CD4-positive, alpha-beta T cell (primary cell): ENCODE results near the gene AGFG2. TPM values are rescaled to one million over a fixed set of nuclear protein-coding genes. Genes with fewer than 3 reads are reported as not detected.
A peak's percentile ranks its signal among the peaks of the same experiment; 100 is the strongest.

Source experiments
- ATAC-seq: fragments of 200-7000 bp; cut with Tn5 transposase; one replicate; pipeline ENCODE4 v1.10.0; 2022; ENCODE audit warnings: mild to moderate bottlenecking; ENCODE audit not compliant: poor library complexity
- CTCF ChIA-PET: fragments of 350-600 bp; sonication (Branson Sonifier 250); formaldehyde crosslinking; loops from one replicate; lab custom pipeline; 2021; ENCODE audit warnings: antibody characterized with exemption, inconsistent platforms; lab: Charles Lee
- POLR2A ChIA-PET: fragments of 350-600 bp; sonication (Branson Sonifier 250); formaldehyde crosslinking; loops from one replicate; lab custom pipeline; 2021; ENCODE audit warnings: antibody characterized with exemption, inconsistent platforms; lab: Charles Lee
- DNase-seq, 14 experiments: peaks; one replicate each; pipeline ENCODE4 v3.0.0-alpha.2; 2013 to 2020; ENCODE audit warnings: mixed read lengths in 2 of 14
- H3K27ac ChIP-seq, 2 donors: one replicate each; pipeline versions ENCODE4 v1.5.1 to v1.7.0; 2013; ENCODE audit warnings: low read length in 2 of 2, low read depth in 1 of 2, mild to moderate bottlenecking in 1 of 2
- H3K27me3 ChIP-seq, 2 experiments: 1 replicate in 1 of 2; 2 replicates in 1 of 2; pipeline versions ENCODE4 v1.6.1 to v1.7.0; 2013; ENCODE audit warnings: low read length in 2 of 2, control low read depth in 1 of 2, mild to moderate bottlenecking in 1 of 2, moderate library complexity in 1 of 2; ENCODE audit not compliant: insufficient read depth in 2 of 2, control insufficient read depth in 1 of 2
- H3K36me3 ChIP-seq: one replicate; pipeline ENCODE4 v1.6.1; 2013; ENCODE audit warnings: low read length, control low read depth; ENCODE audit not compliant: insufficient read depth
- H3K4me1 ChIP-seq: one replicate; pipeline ENCODE4 v1.6.1; 2013; ENCODE audit warnings: low read length, control low read depth; ENCODE audit not compliant: insufficient read depth
- H3K4me3 ChIP-seq: one replicate; pipeline ENCODE4 v1.5.1; 2013; ENCODE audit warnings: mild to moderate bottlenecking, low read length, moderate library complexity
- H3K9me3 ChIP-seq, 2 experiments: 1 replicate in 1 of 2; 2 replicates in 1 of 2; pipeline versions ENCODE4 v1.6.1 to v1.7.0; 2013; ENCODE audit warnings: low read length in 2 of 2, mild to moderate bottlenecking in 2 of 2, control low read depth in 1 of 2, moderate library complexity in 1 of 2; ENCODE audit not compliant: control insufficient read depth in 1 of 2, insufficient read depth in 1 of 2
- H3K27ac Mint-ChIP-seq: one replicate; pipeline ENCODE4 v1.8.0; 2020; ENCODE audit warnings: mixed read lengths
- H3K27me3 Mint-ChIP-seq: one replicate; pipeline ENCODE4 v1.8.0; 2021; ENCODE audit warnings: mixed read lengths
- H3K36me3 Mint-ChIP-seq: one replicate; pipeline ENCODE4 v1.8.0; 2021; ENCODE audit warnings: low read depth, mixed read lengths
- H3K4me1 Mint-ChIP-seq: one replicate; pipeline ENCODE4 v1.8.0; 2021; ENCODE audit warnings: low read depth, mixed read lengths
- H3K4me3 Mint-ChIP-seq: one replicate; pipeline ENCODE4 v1.8.0; 2020; ENCODE audit warnings: mild to moderate bottlenecking, mixed read lengths
- H3K9me3 Mint-ChIP-seq: one replicate; pipeline ENCODE4 v1.8.0; 2020; ENCODE audit warnings: mixed read lengths
- intact Hi-C, 2 experiments: fragments of 100-400 bp; cut with DNase I in 1 of 2; cut with micrococcal nuclease in 1 of 2; formaldehyde crosslinking; loops; one replicate each; pipeline versions ENCODE4 v1.15.1 to v1.9.0; 2023 to 2025; cut with DNase I, micrococcal nuclease
- total RNA-seq, 174 experiments: library from RNA in 2 of 174; stranded (reverse) in 2 of 174; gene quantifications; one replicate each; pipeline ENCODE4 v1.2.3 and lab custom pipeline; 2021 to 2026
- TF ChIP-seq, protein P1 (sequence below): fragments of 200-600 bp; IDR thresholded peaks from one replicate; pipeline ENCODE4 v1.8.0; 2022; ENCODE audit warnings: antibody characterized with exemption, mild to moderate bottlenecking

Gene AGFG2
- total RNA-seq, 2 experiments from 2014 or later: 6.6 to 9.9 TPM

DNA sequence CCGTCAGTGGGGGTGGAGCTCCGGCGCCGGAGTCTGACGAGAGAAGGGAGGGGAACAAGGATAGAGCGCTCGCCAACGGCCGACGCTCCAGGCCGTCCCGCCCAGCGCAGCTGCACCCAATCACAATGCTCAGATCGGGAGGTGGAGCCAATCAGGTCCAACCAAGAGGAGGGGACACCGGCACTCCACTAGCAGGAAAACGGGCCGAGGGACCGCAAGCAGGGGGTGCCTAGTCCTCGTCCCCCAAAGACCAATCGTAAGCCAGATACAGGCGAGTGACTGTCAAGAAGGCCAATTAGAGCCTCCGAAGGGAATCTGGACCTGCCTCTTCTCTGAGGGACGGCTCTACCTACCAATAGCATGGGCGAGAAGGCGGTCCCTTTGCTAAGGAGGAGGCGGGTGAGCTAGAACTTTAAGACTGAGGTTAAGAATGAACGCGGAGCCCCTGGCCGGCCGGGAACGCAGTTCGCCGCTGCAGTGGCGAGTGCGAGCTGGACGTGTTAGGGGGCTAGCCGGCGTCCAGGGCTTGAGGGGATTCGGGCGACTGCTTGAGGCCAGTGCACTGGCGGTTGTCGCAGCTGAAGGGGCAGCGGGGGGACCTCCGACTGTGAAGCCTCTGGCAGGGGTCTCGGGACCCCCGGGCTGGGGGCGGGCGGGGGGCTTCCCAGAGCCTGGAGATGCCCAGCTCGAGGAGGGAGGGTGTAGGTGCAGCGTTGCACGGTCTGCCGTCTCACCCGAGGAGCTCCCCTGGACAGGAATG, 47.4 kb downstream of the AGFG2 start, which contains the start of gene FBXO24:
TSS of gene FBXO24 (plus strand) at position 63 of the 760 bp plus-strand sequence. CDS start at position 361, 298 bp downstream.
- H3K27me3 Mint-ChIP-seq: no peaks in the 10 kb centered on the region
- Histone ChIP-seq H3K9me3 (no peaks in the 10 kb centered on the region), H3K4me3 (peak within 1 kb of the TSS; percentile 95), H3K27ac (peak within 1 kb of the TSS; percentile 93 to 96), H3K27me3 (peaks cover 0 to 5% of the 10 kb centered on the region in 2 experiments), H3K4me1 (peaks cover 50% of the 10 kb centered on the region), H3K36me3 (peaks cover 17% of the 10 kb centered on the region)
- CTCF ChIA-PET: interaction anchor here (0.6 to 2.1 kb wide), 7 partner anchors 17 to 119 kb away, joined by 3 to 8 read pairs (median 4); partner anchors contain the start of gene MOSPD3
- DNase-seq: peak; percentile 98 to 100 (median 99)
- H3K9me3 Mint-ChIP-seq: no peaks in the 10 kb centered on the region
- H3K27ac Mint-ChIP-seq: no peak within 1 kb of the TSS
- H3K4me1 Mint-ChIP-seq: peaks cover 35% of the 10 kb centered on the region
- TF ChIP-seq, protein P1, sequence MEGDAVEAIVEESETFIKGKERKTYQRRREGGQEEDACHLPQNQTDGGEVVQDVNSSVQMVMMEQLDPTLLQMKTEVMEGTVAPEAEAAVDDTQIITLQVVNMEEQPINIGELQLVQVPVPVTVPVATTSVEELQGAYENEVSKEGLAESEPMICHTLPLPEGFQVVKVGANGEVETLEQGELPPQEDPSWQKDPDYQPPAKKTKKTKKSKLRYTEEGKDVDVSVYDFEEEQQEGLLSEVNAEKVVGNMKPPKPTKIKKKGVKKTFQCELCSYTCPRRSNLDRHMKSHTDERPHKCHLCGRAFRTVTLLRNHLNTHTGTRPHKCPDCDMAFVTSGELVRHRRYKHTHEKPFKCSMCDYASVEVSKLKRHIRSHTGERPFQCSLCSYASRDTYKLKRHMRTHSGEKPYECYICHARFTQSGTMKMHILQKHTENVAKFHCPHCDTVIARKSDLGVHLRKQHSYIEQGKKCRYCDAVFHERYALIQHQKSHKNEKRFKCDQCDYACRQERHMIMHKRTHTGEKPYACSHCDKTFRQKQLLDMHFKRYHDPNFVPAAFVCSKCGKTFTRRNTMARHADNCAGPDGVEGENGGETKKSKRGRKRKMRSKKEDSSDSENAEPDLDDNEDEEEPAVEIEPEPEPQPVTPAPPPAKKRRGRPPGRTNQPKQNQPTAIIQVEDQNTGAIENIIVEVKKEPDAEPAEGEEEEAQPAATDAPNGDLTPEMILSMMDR: no peak
- H3K36me3 Mint-ChIP-seq: peaks cover 17% of the 10 kb centered on the region
- H3K4me3 Mint-ChIP-seq: peak within 1 kb of the TSS; percentile 97
- intact Hi-C loops: loop anchor here (1.0 to 2.0 kb wide), 5 partner anchors 16 to 48 kb away; partner anchors contain the start of genes AGFG2 (in 1 of the 2) and MOSPD3 (in 1 of the 2)
- peak; percentile 82 for ATAC-seq
- POLR2A ChIA-PET: interaction anchor here (0.6 to 4.9 kb wide), 45 partner anchors 9 to 1028 kb away, joined by 3 to 113 read pairs (median 7); partner anchors contain the start of genes AGFG2, GIGYF1, GNB2 and GPC2

DNA sequence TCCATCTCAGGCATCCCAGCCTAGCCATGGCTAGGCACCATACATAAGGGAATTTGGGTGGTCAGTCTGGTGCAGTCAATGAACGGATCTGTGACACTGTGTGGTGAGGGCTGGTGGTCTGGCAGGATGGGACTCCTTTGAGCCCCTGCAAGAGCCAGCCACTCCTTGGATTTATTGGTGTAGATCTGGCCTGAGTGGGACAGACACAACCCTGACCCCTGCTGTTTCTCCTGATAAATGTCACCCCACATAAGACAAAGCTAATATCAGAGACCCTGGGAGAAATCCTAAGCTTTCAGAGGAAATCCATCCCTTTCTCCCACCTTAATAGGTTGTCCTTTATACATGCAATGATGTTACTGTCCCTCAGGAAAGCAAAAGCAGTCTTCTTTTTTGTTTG, 49.4 kb downstream of the AGFG2 start:
- TF ChIP-seq, protein P1: peak; percentile 48
- Mint-ChIP-seq H3K27ac (peak overlapping the region; percentile 54), H3K4me3 (peak overlapping the region; percentile 81), H3K4me1 (peaks cover 23% of the 10 kb centered on the region), H3K9me3 (no peaks in the 10 kb centered on the region), H3K36me3 (peaks cover 12% of the 10 kb centered on the region), H3K27me3 (no peaks in the 10 kb centered on the region)
- Histone ChIP-seq H3K27me3 (peaks cover 0 to 5% of the 10 kb centered on the region in 2 experiments), H3K4me1 (peaks cover 30% of the 10 kb centered on the region), H3K4me3 (no peak overlapping the region), H3K9me3 (no peaks in the 10 kb centered on the region), H3K36me3 (no peaks in the 10 kb centered on the region), H3K27ac (no peak overlapping the region)
- ChIA-PET CTCF (interaction anchor here (0.7 to 1.7 kb wide), 7 partner anchors 10 to 160 kb away, joined by 3 to 5 read pairs (median 3); no protein-coding TSS in a partner anchor), POLR2A (interaction anchor here (1.2 kb wide), 1 partner anchor 20 kb away, joined by 3 read pairs; no protein-coding TSS in a partner anchor)
- ATAC-seq (no peak), DNase-seq (peak in 2 of 14 experiments; percentile 39 to 49)
- intact Hi-C loops: loop anchor here in 1 of 2 experiments (1.0 kb wide), 1 partner anchor 24 kb away; no protein-coding TSS in a partner anchor

DNA sequence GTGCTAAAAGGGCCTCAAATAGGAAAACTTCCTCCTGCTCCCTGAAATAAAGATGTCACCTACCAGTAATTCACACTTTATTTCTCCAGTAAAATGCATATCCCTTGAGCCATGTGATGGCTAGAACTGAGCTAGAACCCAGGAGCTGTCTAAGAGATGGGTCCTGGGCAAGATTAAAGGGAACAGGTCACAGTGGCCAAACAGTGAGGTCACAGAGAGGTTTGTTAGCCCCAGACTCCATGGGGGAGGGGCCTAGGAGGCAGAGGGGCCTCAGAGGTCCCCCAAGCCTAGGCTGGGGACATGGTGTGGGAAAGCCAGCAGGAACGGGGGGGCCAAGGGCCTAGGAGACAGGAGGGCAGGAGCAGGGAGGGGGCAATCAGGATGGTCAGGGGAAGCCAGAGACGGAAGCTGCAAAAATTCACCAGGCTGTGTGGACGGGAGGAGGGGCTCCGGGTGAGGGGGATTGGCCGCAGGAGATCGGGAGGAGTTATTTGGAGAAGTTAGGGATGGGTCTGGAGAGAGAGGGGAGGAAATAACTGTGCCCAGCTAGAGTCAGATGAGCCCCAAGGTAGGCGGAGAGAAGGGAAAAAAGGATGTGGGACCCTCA, 50.4 kb downstream of the AGFG2 start:
- H3K27ac ChIP-seq: no peak overlapping the region
- ATAC-seq (no peak), DNase-seq (no peak)
- no peaks in the 10 kb centered on the region for H3K36me3 ChIP-seq
- ChIA-PET CTCF (interaction anchor here (1.2 to 1.7 kb wide), 2 partner anchors 21 to 116 kb away, joined by 3 to 5 read pairs; no protein-coding TSS in a partner anchor), POLR2A (interaction anchor here (0.7 kb wide), 1 partner anchor 16 kb away, joined by 4 read pairs; no protein-coding TSS in a partner anchor)
- peak overlapping the region; percentile 65 for H3K4me3 Mint-ChIP-seq
- H3K36me3 Mint-ChIP-seq: peaks cover 6% of the 10 kb centered on the region
- H3K4me1 ChIP-seq: peaks cover 22% of the 10 kb centered on the region
- H3K27me3 ChIP-seq: peaks cover 0 to 5% of the 10 kb centered on the region in 2 experiments
- no peaks in the 10 kb centered on the region for H3K27me3 Mint-ChIP-seq
- no peak overlapping the region for H3K4me3 ChIP-seq
- no peak overlapping the region for H3K27ac Mint-ChIP-seq
- intact Hi-C loops: no loop called here
- H3K4me1 Mint-ChIP-seq: peaks cover 16% of the 10 kb centered on the region
- H3K9me3 ChIP-seq: no peaks in the 10 kb centered on the region
- TF ChIP-seq, protein P1: no peak
- H3K9me3 Mint-ChIP-seq: no peaks in the 10 kb centered on the region
